ENCODE results near the gene RAB11FIP3.

RAB11FIP3 gene

GRCh38 chr16:534856-535445 lies 109.5 kb downstream of the RAB11FIP3 start:
- no peak for DNase-seq

GRCh38 chr16:535446-536405 lies 110.3 kb downstream of the RAB11FIP3 start:
- DNase-seq = no peak

- no peak for DNase-seq
Observed at GRCh38 chr16:536746-537145, 111.3 kb downstream of the RAB11FIP3 start.

GRCh38 chr16:537415-538335 lies 112.2 kb downstream of the RAB11FIP3 start:
- no peak for DNase-seq

GRCh38 chr16:539901-540530 lies 114.6 kb downstream of the RAB11FIP3 start:
- DNase-seq = no peak

- no peak for DNase-seq
Observed at GRCh38 chr16:540645-541340, 115.3 kb downstream of the RAB11FIP3 start.

GRCh38 chr16:543301-544164 lies 118.1 kb downstream of the RAB11FIP3 start:
- no peak for DNase-seq

- DNase-seq = no peak
Observed at GRCh38 chr16:544517-544916, 119.1 kb downstream of the RAB11FIP3 start.

- no peak for DNase-seq
Observed at GRCh38 chr16:546909-547770, 121.7 kb downstream of the RAB11FIP3 start.

- DNase-seq = no peak
Observed at GRCh38 chr16:548586-548985, 123.1 kb downstream of the RAB11FIP3 start.

- no peak for DNase-seq
Observed at GRCh38 chr16:549544-550263, 124.3 kb downstream of the RAB11FIP3 start.

- no peak for DNase-seq
Observed at GRCh38 chr16:551210-551609, 125.8 kb downstream of the RAB11FIP3 start.

GRCh38 chr16:552171-552570 lies 126.7 kb downstream of the RAB11FIP3 start:
- no peak for DNase-seq

- no peak for DNase-seq
Observed at GRCh38 chr16:553601-554296, 128.3 kb downstream of the RAB11FIP3 start.

GRCh38 chr16:554297-554621 lies 128.8 kb downstream of the RAB11FIP3 start:
- no peak for DNase-seq

- DNase-seq = no peak
Observed at GRCh38 chr16:554640-555365, 129.4 kb downstream of the RAB11FIP3 start.

GRCh38 chr16:555528-556473 lies 130.4 kb downstream of the RAB11FIP3 start:
- DNase-seq = no peak
